Calu3 (cell line): ENCODE data around the gene ATP11A. TPM values are rescaled to one million over a fixed set of nuclear protein-coding genes. Genes with fewer than 3 reads are reported as not detected.

Experiments used
- BruUV-seq: library from RNA; stranded (reverse); fragments of 400-500 nt; replicated peaks from 2 replicates; lab custom pipeline; 2021; lab: Mats Ljungman, UMichigan
- CTCF ChIA-PET: fragments of 300-600 bp; sonication (Branson Sonifier 250); formaldehyde crosslinking; loops from one replicate; lab custom pipeline; 2022; ENCODE audit warnings: antibody characterized with exemption; lab: Charles Lee
- DNase-seq: peaks from one replicate; pipeline ENCODE4 v3.0.0; 2022
- H3K27ac Mint-ChIP-seq: one replicate; pipeline ENCODE4 v1.8.0; 2022; ENCODE audit warnings: mixed read lengths; ENCODE audit not compliant: unreplicated experiment
- H3K27me3 Mint-ChIP-seq: one replicate; pipeline ENCODE4 v1.8.0; 2022; ENCODE audit warnings: mixed read lengths; ENCODE audit not compliant: unreplicated experiment
- H3K36me3 Mint-ChIP-seq: one replicate; pipeline ENCODE4 v1.8.0; 2022; ENCODE audit warnings: mild to moderate bottlenecking, moderate library complexity, mixed read lengths; ENCODE audit not compliant: insufficient read depth, unreplicated experiment
- H3K4me1 Mint-ChIP-seq: one replicate; pipeline ENCODE4 v1.8.0; 2022; ENCODE audit warnings: mild to moderate bottlenecking, low read depth, mixed read lengths; ENCODE audit not compliant: unreplicated experiment
- H3K4me3 Mint-ChIP-seq: one replicate; pipeline ENCODE4 v1.8.0; 2022; ENCODE audit warnings: mild to moderate bottlenecking, low read depth, moderate library complexity, mixed read lengths; ENCODE audit not compliant: unreplicated experiment
- H3K9me3 Mint-ChIP-seq: one replicate; pipeline ENCODE4 v1.8.0; 2022; ENCODE audit warnings: low read depth, mixed read lengths; ENCODE audit not compliant: unreplicated experiment
- intact Hi-C: fragments of 100-400 bp; cut with micrococcal nuclease; formaldehyde crosslinking; loops from one replicate; pipeline ENCODE4 v1.10.0; 2022; ENCODE audit not compliant: unreplicated experiment
- total RNA-seq: library from RNA; stranded (reverse); gene quantifications from 2 replicates; pipeline ENCODE4 v1.2.3, GENCODE V29; 2022
- TF ChIP-seq, protein P1 (sequence below): fragments of 200-600 bp; IDR thresholded peaks from one replicate; pipeline ENCODE4 v1.8.0; 2022; ENCODE audit warnings: antibody characterized with exemption; ENCODE audit not compliant: unreplicated experiment

The ATP11A gene
- total RNA-seq, 1 experiment from 2014 or later: 115 TPM

DNA sequence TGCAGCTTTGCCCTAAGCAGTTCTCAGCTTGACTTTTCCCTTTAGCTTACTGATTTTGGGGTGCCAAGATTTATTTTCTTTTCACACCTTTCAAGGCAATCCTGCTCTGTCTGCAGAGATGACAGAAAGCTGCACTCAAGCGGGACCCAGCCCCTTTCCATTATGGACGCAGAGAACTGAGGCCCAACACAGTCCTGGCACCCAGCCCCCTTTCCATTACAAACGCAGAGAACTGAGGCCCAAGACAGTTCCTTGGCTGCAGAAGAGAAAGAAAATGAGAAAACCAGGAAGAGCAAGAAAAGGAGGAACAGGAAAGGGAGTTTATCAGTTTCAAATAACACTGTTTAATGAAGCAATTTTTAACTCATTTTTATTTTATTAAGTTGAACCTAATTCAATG, 36.8 kb upstream of the ATP11A start:
- CTCF ChIA-PET: no interaction called here
- peaks cover 13% of the 10 kb centered on the region for H3K4me1 Mint-ChIP-seq
- intact Hi-C loops: no loop called here
- no peaks in the 10 kb centered on the region for H3K36me3 Mint-ChIP-seq
- BruUV-seq: no TSS peak
- no peak for DNase-seq
- H3K9me3 Mint-ChIP-seq: no peaks in the 10 kb centered on the region
- TF ChIP-seq, protein P1, sequence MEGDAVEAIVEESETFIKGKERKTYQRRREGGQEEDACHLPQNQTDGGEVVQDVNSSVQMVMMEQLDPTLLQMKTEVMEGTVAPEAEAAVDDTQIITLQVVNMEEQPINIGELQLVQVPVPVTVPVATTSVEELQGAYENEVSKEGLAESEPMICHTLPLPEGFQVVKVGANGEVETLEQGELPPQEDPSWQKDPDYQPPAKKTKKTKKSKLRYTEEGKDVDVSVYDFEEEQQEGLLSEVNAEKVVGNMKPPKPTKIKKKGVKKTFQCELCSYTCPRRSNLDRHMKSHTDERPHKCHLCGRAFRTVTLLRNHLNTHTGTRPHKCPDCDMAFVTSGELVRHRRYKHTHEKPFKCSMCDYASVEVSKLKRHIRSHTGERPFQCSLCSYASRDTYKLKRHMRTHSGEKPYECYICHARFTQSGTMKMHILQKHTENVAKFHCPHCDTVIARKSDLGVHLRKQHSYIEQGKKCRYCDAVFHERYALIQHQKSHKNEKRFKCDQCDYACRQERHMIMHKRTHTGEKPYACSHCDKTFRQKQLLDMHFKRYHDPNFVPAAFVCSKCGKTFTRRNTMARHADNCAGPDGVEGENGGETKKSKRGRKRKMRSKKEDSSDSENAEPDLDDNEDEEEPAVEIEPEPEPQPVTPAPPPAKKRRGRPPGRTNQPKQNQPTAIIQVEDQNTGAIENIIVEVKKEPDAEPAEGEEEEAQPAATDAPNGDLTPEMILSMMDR: no peak
- H3K27ac Mint-ChIP-seq: no peak overlapping the region
- no peaks in the 10 kb centered on the region for H3K27me3 Mint-ChIP-seq
- no peak overlapping the region for H3K4me3 Mint-ChIP-seq

DNA sequence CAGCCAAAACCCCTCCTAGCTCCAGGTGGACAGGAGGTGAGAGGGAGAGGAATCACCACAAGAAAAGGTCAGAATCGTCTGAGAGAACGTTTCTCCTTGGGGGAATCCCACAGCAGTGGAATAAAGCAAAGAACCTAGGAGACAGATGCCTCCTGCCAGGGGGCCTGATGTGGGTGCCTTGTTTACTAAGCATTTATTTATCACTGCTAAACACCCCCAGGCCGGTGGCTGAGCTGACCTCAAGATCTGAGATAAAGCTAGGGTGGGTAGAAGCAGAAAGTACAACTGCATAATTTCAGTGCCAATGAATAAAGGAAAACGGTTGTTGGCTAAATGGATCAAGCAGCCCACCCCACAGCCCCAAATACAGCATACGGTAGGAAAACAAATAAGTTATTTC, 33.9 kb upstream of the ATP11A start:
- intact Hi-C loops: no loop called here
- no TSS peak for BruUV-seq
- no peak for DNase-seq
- no peak overlapping the region for H3K4me3 Mint-ChIP-seq
- H3K27ac Mint-ChIP-seq: no peak overlapping the region
- no peaks in the 10 kb centered on the region for H3K36me3 Mint-ChIP-seq
- CTCF ChIA-PET: no interaction called here
- H3K9me3 Mint-ChIP-seq: no peaks in the 10 kb centered on the region
- H3K4me1 Mint-ChIP-seq: peaks cover 25% of the 10 kb centered on the region
- TF ChIP-seq, protein P1: no peak
- no peaks in the 10 kb centered on the region for H3K27me3 Mint-ChIP-seq

DNA sequence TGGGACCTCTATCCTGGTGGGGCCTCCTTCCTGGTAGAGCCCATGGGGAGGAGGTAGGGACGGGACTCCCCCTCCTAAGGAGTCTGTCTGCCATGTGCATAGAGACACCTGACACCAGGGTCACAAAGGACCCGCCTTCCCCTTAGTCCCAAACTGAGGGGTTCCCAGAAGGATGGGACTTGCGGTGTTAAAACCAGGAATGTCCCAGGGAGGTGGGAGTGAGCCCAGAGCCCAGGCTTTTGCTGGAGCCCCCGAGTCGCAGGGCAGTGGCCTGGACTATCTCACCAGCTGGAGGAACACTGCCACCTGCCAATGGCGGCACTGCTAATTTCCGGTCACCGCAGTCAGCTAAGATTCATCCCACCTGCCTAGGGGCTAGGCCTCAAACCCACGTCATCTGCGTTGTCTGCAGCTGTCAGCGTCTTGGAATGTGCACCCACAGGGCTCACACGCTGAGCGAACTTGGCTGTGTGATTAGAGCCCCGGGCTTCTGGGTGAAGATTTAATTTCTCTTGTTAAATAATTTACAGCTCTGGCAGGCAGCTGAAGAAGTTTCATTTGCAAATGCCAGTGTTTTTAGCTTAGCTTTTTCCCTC, 31.9 kb upstream of the ATP11A start:
- no peak overlapping the region for H3K4me3 Mint-ChIP-seq
- peaks cover 14% of the 10 kb centered on the region for H3K4me1 Mint-ChIP-seq
- H3K27ac Mint-ChIP-seq: peak overlapping the region; percentile 89
- no peaks in the 10 kb centered on the region for H3K27me3 Mint-ChIP-seq
- TF ChIP-seq, protein P1: no peak
- H3K9me3 Mint-ChIP-seq: no peaks in the 10 kb centered on the region
- H3K36me3 Mint-ChIP-seq: no peaks in the 10 kb centered on the region
- CTCF ChIA-PET: interaction anchor here (1.0 to 1.2 kb wide), 2 partner anchors 20 to 31 kb away, joined by 3 read pairs; no protein-coding TSS in a partner anchor
- peak; percentile 68 for DNase-seq
- intact Hi-C loops: no loop called here
- no TSS peak for BruUV-seq

DNA sequence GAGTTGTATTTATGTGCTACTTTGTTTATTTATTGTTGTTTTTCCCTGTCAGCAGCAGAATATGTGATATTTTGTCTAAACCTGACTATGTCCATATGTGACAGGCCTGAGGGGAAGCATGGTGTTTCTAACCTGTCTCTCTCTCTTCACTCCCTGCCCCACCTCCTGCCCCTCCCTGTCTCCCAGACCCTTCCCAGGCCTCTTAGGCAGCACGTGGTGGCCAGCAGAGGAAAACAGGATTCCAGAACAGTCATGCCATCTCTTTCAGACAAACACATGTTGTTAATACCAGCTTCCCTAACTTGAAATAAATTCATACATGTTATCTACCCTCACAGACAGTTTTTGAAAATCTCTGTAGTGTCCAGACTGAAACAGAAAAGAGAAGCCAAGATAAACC, 31.0 kb upstream of the ATP11A start:
- H3K27ac Mint-ChIP-seq: peak overlapping the region; percentile 89
- DNase-seq: peak; percentile 8
- TF ChIP-seq, protein P1: no peak
- H3K4me3 Mint-ChIP-seq: no peak overlapping the region
- H3K36me3 Mint-ChIP-seq: no peaks in the 10 kb centered on the region
- no TSS peak for BruUV-seq
- peaks cover 12% of the 10 kb centered on the region for H3K4me1 Mint-ChIP-seq
- CTCF ChIA-PET: interaction anchor here (1.0 to 1.2 kb wide), 2 partner anchors 21 to 30 kb away, joined by 3 read pairs; no protein-coding TSS in a partner anchor
- H3K27me3 Mint-ChIP-seq: no peaks in the 10 kb centered on the region
- intact Hi-C loops: no loop called here
- no peaks in the 10 kb centered on the region for H3K9me3 Mint-ChIP-seq
